ENCODE results near the gene ANO9.
A peak's percentile ranks its signal among the peaks of the same experiment; 100 is the strongest.

- TF ChIP-seq, protein P1, sequence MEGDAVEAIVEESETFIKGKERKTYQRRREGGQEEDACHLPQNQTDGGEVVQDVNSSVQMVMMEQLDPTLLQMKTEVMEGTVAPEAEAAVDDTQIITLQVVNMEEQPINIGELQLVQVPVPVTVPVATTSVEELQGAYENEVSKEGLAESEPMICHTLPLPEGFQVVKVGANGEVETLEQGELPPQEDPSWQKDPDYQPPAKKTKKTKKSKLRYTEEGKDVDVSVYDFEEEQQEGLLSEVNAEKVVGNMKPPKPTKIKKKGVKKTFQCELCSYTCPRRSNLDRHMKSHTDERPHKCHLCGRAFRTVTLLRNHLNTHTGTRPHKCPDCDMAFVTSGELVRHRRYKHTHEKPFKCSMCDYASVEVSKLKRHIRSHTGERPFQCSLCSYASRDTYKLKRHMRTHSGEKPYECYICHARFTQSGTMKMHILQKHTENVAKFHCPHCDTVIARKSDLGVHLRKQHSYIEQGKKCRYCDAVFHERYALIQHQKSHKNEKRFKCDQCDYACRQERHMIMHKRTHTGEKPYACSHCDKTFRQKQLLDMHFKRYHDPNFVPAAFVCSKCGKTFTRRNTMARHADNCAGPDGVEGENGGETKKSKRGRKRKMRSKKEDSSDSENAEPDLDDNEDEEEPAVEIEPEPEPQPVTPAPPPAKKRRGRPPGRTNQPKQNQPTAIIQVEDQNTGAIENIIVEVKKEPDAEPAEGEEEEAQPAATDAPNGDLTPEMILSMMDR (IDR thresholded peaks at IDR 0.05) = peak in 3 of 7 experiments; percentile 21 to 35 (median 34)
- peak in 2 of 3 donors; percentile 10 to 43 for TF ChIP-seq POLR2A (IDR thresholded peaks at IDR 0.05)
Measured at GRCh38 chr11:450809-451451, 9.1 kb upstream of the ANO9 start.
